Chondrocyte (in vitro differentiated cells): Measurements from ENCODE around the gene ITGA2B. TPM values are rescaled to one million over a fixed set of nuclear protein-coding genes. Genes with fewer than 3 reads are reported as not detected.
"Not testable (repeated sequence)": the region's sequence is repeated elsewhere in the genome, so short reads cannot be mapped to it uniquely, and the experiment has no call there.

ENCODE experiments used
- DNase-seq: peaks from one replicate; pipeline ENCODE4 v3.0.0; 2021; ENCODE audit warnings: mixed read lengths, low spot score
- H3K27ac Mint-ChIP-seq: one replicate; pipeline ENCODE4 v1.8.0; 2021; ENCODE audit warnings: mild to moderate bottlenecking, moderate library complexity, mixed read lengths; ENCODE audit not compliant: unreplicated experiment
- H3K27me3 Mint-ChIP-seq: 2 replicates; pipeline ENCODE4 v1.8.0; 2021; ENCODE audit warnings: low read depth, mixed read lengths
- H3K36me3 Mint-ChIP-seq: 2 replicates; pipeline ENCODE4 v1.8.0; 2021; ENCODE audit warnings: low read depth, mixed read lengths
- H3K4me1 Mint-ChIP-seq: 2 replicates; pipeline ENCODE4 v1.8.0; 2021; ENCODE audit warnings: low read depth, mild to moderate bottlenecking, mixed read lengths
- H3K4me3 Mint-ChIP-seq: one replicate; pipeline ENCODE4 v1.8.0; 2021; ENCODE audit warnings: mild to moderate bottlenecking, moderate library complexity, mixed read lengths; ENCODE audit not compliant: unreplicated experiment
- H3K9me3 Mint-ChIP-seq: 2 replicates; pipeline ENCODE4 v1.8.0; 2021; ENCODE audit warnings: low read depth, mixed read lengths
- total RNA-seq: library from RNA; stranded (reverse); gene quantifications from 3 replicates; pipeline ENCODE4 v1.2.1, GENCODE V29; 2021
- TF ChIP-seq, protein P1 (sequence below): fragments of 200-600 bp; sonication (generic); IDR thresholded peaks from 2 replicates; pipeline ENCODE4 v1.5.0; 2021; ENCODE audit warnings: antibody characterized with exemption, mild to moderate bottlenecking, moderate library complexity

The ITGA2B gene
- total RNA-seq, 1 donor from 2014 or later = 2.2 TPM

DNA sequence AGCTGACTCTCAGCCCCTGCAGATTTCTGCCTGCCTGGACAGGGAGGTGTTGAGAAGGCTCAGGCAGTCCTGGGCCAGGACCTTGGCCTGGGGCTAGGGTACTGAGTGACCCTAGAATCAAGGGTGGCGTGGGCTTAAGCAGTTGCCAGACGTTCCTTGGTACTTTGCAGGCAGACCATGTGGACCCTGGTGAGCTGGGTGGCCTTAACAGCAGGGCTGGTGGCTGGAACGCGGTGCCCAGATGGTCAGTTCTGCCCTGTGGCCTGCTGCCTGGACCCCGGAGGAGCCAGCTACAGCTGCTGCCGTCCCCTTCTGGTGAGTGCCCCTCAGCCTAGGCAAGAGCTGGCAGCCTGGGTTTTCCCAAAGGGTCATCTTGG is 40.5 kb downstream of the ITGA2B start:
- no peak for DNase-seq
- Mint-ChIP-seq H3K27me3 (no peaks in the 10 kb centered on the region), H3K27ac (no peak overlapping the region), H3K4me1 (peaks cover 14% of the 10 kb centered on the region), H3K4me3 (no peak overlapping the region), H3K36me3 (peaks cover 5% of the 10 kb centered on the region), H3K9me3 (no peaks in the 10 kb centered on the region)
- TF ChIP-seq, protein P1, sequence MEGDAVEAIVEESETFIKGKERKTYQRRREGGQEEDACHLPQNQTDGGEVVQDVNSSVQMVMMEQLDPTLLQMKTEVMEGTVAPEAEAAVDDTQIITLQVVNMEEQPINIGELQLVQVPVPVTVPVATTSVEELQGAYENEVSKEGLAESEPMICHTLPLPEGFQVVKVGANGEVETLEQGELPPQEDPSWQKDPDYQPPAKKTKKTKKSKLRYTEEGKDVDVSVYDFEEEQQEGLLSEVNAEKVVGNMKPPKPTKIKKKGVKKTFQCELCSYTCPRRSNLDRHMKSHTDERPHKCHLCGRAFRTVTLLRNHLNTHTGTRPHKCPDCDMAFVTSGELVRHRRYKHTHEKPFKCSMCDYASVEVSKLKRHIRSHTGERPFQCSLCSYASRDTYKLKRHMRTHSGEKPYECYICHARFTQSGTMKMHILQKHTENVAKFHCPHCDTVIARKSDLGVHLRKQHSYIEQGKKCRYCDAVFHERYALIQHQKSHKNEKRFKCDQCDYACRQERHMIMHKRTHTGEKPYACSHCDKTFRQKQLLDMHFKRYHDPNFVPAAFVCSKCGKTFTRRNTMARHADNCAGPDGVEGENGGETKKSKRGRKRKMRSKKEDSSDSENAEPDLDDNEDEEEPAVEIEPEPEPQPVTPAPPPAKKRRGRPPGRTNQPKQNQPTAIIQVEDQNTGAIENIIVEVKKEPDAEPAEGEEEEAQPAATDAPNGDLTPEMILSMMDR = no peak

DNA sequence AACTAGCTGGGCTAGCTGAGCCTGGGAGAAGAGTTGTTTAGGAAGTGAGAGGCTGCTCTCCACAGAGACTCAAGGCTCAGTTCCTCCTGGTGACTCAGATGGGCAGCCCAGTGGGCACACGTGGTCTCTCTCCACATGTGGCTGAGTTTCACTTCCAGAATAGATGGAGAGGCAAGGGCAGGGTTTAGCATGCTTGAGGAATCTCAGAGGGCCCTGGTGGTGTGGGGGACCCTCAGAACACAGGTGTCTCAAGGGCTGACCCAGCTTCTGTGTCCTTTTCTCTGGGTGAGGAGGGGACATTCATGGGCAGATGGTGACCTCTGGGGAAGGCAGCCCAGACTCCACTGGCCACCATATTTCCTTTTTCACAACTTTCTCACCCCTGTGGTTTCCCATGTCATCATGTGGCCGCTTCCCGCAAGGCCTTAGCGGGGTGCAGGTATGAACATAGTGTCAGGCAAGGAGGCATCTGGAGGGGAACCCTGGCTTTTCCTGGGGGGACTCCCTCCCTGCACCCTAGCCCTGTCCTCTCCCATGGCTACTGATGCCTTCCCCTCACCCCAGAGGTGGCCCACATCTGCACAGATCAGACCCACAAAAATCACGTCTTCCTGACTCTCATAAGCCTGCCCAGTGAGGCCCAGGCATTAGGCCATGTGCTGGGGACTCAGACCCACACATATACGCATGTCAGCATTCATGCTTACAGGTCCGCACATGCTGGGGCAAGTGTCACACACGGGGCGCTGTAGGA is 41.0 kb downstream of the ITGA2B start:
- TF ChIP-seq, protein P1 = no peak
- Mint-ChIP-seq H3K27ac (peak overlapping the region; percentile 57), H3K9me3 (no peaks in the 10 kb centered on the region), H3K36me3 (peaks cover 5% of the 10 kb centered on the region), H3K4me3 (no peak overlapping the region), H3K4me1 (peaks cover 14% of the 10 kb centered on the region), H3K27me3 (no peaks in the 10 kb centered on the region)
- DNase-seq = no peak

DNA sequence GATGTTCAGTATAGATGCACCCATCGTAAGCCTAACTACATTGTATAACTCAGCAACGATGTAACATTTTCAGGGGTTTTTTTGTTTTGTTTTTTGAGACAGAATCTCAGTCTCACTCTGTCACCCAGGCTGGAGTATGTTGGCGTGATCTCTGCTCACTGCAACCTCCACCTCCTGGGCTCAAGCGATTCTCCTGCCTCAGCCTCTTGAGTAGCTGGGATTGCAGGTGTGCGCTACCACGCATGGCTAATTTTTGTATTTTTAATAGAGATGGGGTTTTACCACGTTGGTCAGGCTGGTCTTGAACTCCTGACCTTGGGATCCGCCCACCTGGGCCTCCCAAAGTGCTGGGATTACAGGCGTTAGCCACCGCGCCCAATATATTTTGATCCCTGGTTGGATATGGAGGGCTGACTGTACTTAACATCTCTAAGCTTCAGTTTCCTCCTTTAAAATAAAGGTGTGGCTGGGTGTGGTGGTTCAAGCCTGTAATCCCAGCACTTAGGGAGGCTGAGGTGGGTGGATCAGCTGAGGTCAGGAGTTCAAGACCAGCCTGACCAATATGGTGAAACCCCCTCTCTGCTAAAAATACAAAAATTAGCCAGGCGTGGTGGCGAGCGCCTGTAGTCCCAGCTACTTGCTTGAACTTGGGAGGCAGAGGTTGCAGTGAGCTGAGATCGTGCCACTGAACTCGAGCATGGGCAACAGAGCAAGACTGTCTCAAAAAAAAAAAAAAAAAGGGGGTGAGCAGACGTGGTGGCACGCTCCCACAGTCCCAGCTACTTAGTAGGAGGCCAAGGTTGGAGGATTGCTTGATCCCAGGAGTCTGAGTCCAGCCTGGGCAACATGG is 42.0 kb downstream of the ITGA2B start:
- H3K4me3 Mint-ChIP-seq, H3K9me3 Mint-ChIP-seq, H3K27ac Mint-ChIP-seq, H3K27me3 Mint-ChIP-seq, H3K36me3 Mint-ChIP-seq, DNase-seq: not testable (repeated sequence)
- peaks cover 14% of the 10 kb centered on the region for H3K4me1 Mint-ChIP-seq

DNA sequence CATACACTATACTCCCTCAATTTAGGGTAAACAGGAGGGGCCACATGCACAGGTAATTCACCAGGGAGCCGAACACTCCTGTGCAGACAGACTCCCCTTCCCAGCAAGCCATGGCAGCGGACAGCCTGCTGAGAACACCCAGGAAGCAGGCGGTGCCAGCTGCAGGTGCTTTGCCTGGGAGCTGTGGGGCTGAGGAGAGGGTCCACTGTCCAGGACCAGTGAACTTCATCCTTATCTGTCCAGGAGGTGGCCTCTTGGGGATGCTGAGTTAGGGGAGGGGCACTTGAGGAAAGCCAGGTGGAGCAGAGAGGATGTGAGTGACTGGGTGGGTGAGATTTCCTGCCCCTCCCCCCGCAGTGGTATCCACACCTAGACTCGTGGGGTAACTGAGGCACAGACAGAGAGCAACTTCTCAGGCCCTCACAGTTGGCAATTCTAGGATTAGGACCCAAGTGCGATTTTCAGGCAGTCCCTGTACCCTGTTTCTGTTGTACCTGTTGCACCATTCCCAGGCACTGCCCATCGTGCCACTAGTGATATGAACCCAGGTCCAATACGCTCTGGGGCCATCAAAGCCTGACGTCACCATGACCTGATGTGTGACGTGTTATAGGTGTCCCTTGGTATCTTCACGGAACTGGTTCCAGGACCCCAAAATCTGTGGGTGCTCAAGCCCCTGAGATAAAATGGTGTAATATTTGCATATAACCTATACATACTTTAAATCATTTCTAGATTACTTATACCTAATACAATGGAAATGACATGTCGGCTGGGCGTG is 43.2 kb downstream of the ITGA2B start:
- H3K4me1 Mint-ChIP-seq = peaks cover 14% of the 10 kb centered on the region
- H3K9me3 Mint-ChIP-seq = no peaks in the 10 kb centered on the region
- DNase-seq = no peak
- peak overlapping the region; percentile 92 for H3K4me3 Mint-ChIP-seq
- H3K27me3 Mint-ChIP-seq = peaks cover 7% of the 10 kb centered on the region
- H3K36me3 Mint-ChIP-seq = no peaks in the 10 kb centered on the region
- H3K27ac Mint-ChIP-seq = peak overlapping the region; percentile 88
- TF ChIP-seq, protein P1 = peak; percentile 34

DNA sequence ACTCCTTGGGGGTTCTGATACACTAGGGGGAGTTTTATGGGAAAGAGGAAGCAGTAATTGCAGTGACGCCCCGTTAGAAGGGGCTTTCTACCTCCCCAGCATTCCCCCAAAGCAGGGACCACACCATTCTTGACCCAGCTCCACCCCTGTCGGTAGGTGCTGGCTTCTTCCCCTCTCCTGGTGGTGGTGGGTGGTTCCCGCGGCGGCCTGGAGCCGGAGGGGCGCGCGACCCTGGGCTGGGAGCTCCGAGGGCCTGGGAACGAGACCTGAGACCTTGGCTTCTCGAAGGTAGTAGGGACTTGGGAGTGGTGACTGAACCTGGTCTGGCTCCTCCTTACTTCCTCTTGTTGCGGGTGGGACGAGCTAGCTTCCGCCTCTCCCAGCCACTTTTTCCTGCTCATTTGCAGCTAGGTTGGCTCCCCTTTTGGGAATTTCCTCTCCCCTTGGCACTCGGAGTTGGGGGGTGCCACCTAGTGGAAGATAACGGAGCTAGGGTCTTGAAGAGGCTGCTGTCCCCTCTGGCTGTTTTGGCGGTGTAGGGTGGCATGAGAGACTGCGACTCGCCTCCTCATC is 43.9 kb downstream of the ITGA2B start:
- H3K4me3 Mint-ChIP-seq = peak overlapping the region; percentile 92
- TF ChIP-seq, protein P1 = peak; percentile 77
- no peak for DNase-seq

More for the DNA sequence above, 43.9 kb downstream of the ITGA2B start:
- no peaks in the 10 kb centered on the region for H3K9me3 Mint-ChIP-seq
- H3K36me3 Mint-ChIP-seq = no peaks in the 10 kb centered on the region
- peaks cover 7% of the 10 kb centered on the region for H3K27me3 Mint-ChIP-seq
- peak overlapping the region; percentile 88 for H3K27ac Mint-ChIP-seq
- peaks cover 14% of the 10 kb centered on the region for H3K4me1 Mint-ChIP-seq
